Spleen (tissue), 11 donors: ENCODE measurements around the gene ZNF77. TPM values are rescaled to one million over a fixed set of nuclear protein-coding genes. Genes with fewer than 3 reads are reported as not detected.
"Not testable (repeated sequence)": the region's sequence is repeated elsewhere in the genome, so short reads cannot be mapped to it uniquely, and the experiment has no call there.

Experiments
- DNase-seq: peaks from one replicate; pipeline ENCODE4 v3.0.0-alpha.2; 2020
- H3K27ac ChIP-seq, 8 donors: fragments of 200-600 bp; sonication (generic) in 7 of 8; 1 replicate in 4 of 8; 2 replicates in 4 of 8; pipeline versions ENCODE4 v1.5.0 to v1.8.0; 2016 to 2021; ENCODE audit warnings: inconsistent platforms in 4 of 8, mild to moderate bottlenecking in 4 of 8, moderate library complexity in 1 of 8
- H3K27me3 ChIP-seq, 7 donors: fragments of 200-600 bp; sonication (generic) in 6 of 7; replicated peaks in 1 of 7; 1 replicate in 4 of 7; 2 replicates in 3 of 7; pipeline versions ENCODE4 v1.5.0 to v1.8.0; 2016 to 2021; ENCODE audit warnings: inconsistent platforms in 3 of 7, mild to moderate bottlenecking in 1 of 7
- H3K36me3 ChIP-seq, 6 donors: fragments of 200-600 bp; sonication (generic) in 5 of 6; 1 replicate in 4 of 6; 2 replicates in 2 of 6; pipeline versions ENCODE4 v1.5.0 to v1.8.0; 2016 to 2021; ENCODE audit warnings: inconsistent platforms in 2 of 6
- H3K4me1 ChIP-seq, 6 donors: fragments of 200-600 bp; sonication (generic) in 5 of 6; 1 replicate in 3 of 6; 2 replicates in 3 of 6; pipeline versions ENCODE4 v1.5.0 to v1.8.0; 2016 to 2021; ENCODE audit warnings: inconsistent platforms in 3 of 6
- H3K4me3 ChIP-seq, 8 donors: fragments of 200-600 bp; sonication (generic) in 7 of 8; 1 replicate in 4 of 8; 2 replicates in 4 of 8; pipeline versions ENCODE4 v1.5.0 to v1.8.0; 2016 to 2021; ENCODE audit warnings: inconsistent platforms in 4 of 8, mild to moderate bottlenecking in 4 of 8, moderate library complexity in 2 of 8
- H3K9me3 ChIP-seq, 8 donors: fragments of 200-600 bp; sonication (generic) in 7 of 8; 1 replicate in 4 of 8; 2 replicates in 4 of 8; pipeline versions ENCODE4 v1.5.0 to v1.8.0; 2016 to 2021; ENCODE audit warnings: inconsistent platforms in 4 of 8
- POLR2A ChIP-seq, 3 donors: fragments of 450-650 bp; IDR thresholded peaks; one replicate each; pipeline ENCODE4 v1.5.1; 2017; ENCODE audit warnings: antibody characterized with exemption in 3 of 3, mild to moderate bottlenecking in 1 of 3
- POLR2AphosphoS5 ChIP-seq, 3 donors: sonication (generic); formaldehyde crosslinking; IDR thresholded peaks; one replicate each; pipeline ENCODE4 v1.5.1; 2017; ENCODE audit warnings: antibody characterized with exemption in 3 of 3
- WGBS, 5 donors: extraction: QIAGEN DNeasy Blood & Tissue Kit in 3 of 5; methylation state at CpG; one replicate each; pipeline versions ENCODE4 v1.1.5 to v1.1.7; 2013 to 2018; 5-methylcytosine and 5-hydroxymethylcytosine counted together
- intact Hi-C: fragments of 100-400 bp; cut with DNase I; formaldehyde crosslinking; loops from one replicate; pipeline ENCODE4 v1.15.0; 2023; ENCODE audit warnings: low total_unique reads
- polyA plus RNA-seq, 3 donors: library from polyadenylated mRNA; stranded (reverse); fragments of 200-250 nt; gene quantifications; one replicate each; pipeline ENCODE4 v1.2.1, GENCODE V29; 2013
- total RNA-seq, 7 donors: library from RNA; depleted of rRNA in 3 of 7; stranded (reverse); fragments of >200 nt in 3 of 7; fragmentation: NEBNext Ultra II Directional in 4 of 7; extraction: Animal tissue kit (Norgen Biotek cat#: 25700) in 4 of 7; gene quantifications; one replicate each; pipeline versions ENCODE4 v1.1.0 to v1.2.1, GENCODE V29; 2016 to 2021
- TF ChIP-seq, protein P1 (sequence below), 11 experiments: fragments of 200-600 bp in 7 of 11; fragments of 450-650 bp in 4 of 11; sonication (generic) in 4 of 11; IDR thresholded peaks in 8 of 11; conservative IDR thresholded peaks in 3 of 11; 1 replicate in 7 of 11; 2 replicates in 4 of 11; pipeline versions ENCODE4 v1.4.0 to v1.8.0; 2016 to 2021; ENCODE audit warnings: antibody characterized with exemption in 11 of 11, inconsistent platforms in 4 of 11, mild to moderate bottlenecking in 1 of 11
- donor health status: healthy with polysubstance abuse.
- donor health status: DM: no; HTN: no; CAD: no; lungs with moderate emphysema.
- donor health status: DM: no; HTN: no; CAD: no.
- donor health status: Bipolar disorder and iron deficiency.
- donor health status: healthy.
- donor health status: DM: no; HTN: no; CAD: no.
- donor health status: DM: yes; HTN: yes; CAD: no.

The ZNF77 gene
- total and polyA plus RNA-seq, 10 donors = 2.2 to 7.5 (median 4.3) TPM

GRCh38 chr19:2949939-2950285 lies 5.1 kb upstream of the ZNF77 start:
- H3K9me3 ChIP-seq = no peaks in the 10 kb centered on the region
- 0 to 3% (median 1%) methylated on average over 10 to 11 of the region's 11 CpGs for WGBS, 5 donors
- H3K36me3 ChIP-seq = no peaks in the 10 kb centered on the region
- peak overlapping the region; percentile 55 to 94 (median 70) for H3K4me3 ChIP-seq
- intact Hi-C loops = no loop called here
- no peak for DNase-seq
- peak overlapping the region; percentile 86 to 98 (median 94) for H3K27ac ChIP-seq
- H3K4me1 ChIP-seq = peaks cover 10 to 35% (median 24%) of the 10 kb centered on the region in 6 donors
- no peaks in the 10 kb centered on the region for H3K27me3 ChIP-seq
- no peak for TF ChIP-seq POLR2A (IDR thresholded peaks at IDR 0.05)
- TF ChIP-seq POLR2AphosphoS5 (IDR thresholded peaks at IDR 0.05) = no peak
- TF ChIP-seq, protein P1, sequence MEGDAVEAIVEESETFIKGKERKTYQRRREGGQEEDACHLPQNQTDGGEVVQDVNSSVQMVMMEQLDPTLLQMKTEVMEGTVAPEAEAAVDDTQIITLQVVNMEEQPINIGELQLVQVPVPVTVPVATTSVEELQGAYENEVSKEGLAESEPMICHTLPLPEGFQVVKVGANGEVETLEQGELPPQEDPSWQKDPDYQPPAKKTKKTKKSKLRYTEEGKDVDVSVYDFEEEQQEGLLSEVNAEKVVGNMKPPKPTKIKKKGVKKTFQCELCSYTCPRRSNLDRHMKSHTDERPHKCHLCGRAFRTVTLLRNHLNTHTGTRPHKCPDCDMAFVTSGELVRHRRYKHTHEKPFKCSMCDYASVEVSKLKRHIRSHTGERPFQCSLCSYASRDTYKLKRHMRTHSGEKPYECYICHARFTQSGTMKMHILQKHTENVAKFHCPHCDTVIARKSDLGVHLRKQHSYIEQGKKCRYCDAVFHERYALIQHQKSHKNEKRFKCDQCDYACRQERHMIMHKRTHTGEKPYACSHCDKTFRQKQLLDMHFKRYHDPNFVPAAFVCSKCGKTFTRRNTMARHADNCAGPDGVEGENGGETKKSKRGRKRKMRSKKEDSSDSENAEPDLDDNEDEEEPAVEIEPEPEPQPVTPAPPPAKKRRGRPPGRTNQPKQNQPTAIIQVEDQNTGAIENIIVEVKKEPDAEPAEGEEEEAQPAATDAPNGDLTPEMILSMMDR (IDR thresholded peaks at IDR 0.05 in 8 of 11, conservative IDR thresholded peaks at IDR 0.05 in 3 of 11) = peak in 1 of 11 experiments; percentile 1

DNA sequence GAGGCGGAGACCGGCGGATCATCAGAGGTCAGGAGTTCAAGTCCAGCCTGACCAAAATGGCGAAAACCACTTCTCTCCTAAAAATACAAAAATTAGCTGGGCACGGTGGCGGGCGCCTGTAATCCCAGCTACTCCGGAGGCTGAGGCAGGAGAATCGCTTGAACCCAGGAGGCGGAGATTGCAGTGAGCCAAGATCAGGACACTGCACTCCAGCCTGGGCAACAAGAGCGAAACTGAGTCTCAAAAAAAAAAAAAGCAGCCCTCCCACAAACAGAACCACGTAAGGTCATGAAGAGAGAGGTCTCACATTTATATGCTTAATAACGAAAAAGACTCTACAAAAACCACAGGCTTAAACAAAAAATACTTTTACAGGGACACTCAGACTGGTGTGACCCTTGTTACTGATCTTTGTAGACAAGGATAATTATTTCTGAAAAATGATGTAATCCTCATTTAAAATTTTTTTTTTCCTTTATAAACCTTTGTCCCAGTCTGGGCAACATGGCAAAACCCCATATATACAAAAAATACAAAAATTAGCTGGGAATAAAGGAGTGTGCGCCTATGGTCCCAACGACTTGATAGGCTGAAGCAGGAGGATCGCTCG lies 909 bp upstream of the ZNF77 start:
- DNase-seq = no peak
- 44 to 56% (median 53%) methylated on average over 14 to 17 of the region's 17 CpGs for WGBS, 5 donors
- H3K27me3 ChIP-seq = no peaks in the 10 kb centered on the region
- peak overlapping the region; percentile 63 to 88 (median 80) for H3K4me3 ChIP-seq
- intact Hi-C loops = no loop called here
- no peak for TF ChIP-seq POLR2A (IDR thresholded peaks at IDR 0.05)
- TF ChIP-seq POLR2AphosphoS5 (IDR thresholded peaks at IDR 0.05) = no peak
- TF ChIP-seq, protein P1 (IDR thresholded peaks at IDR 0.05 in 8 of 11, conservative IDR thresholded peaks at IDR 0.05 in 3 of 11) = no peak
- peak overlapping the region; percentile 85 to 95 (median 92) for H3K27ac ChIP-seq
- no peaks in the 10 kb centered on the region for H3K36me3 ChIP-seq
- no peaks in the 10 kb centered on the region for H3K9me3 ChIP-seq
- H3K4me1 ChIP-seq = peaks cover 10 to 48% (median 34%) of the 10 kb centered on the region in 6 donors

GRCh38 chr19:2944403-2944774 lies 382 bp downstream of the ZNF77 start:
- intact Hi-C loops = no loop called here
- peak overlapping the region; percentile 63 to 88 (median 80) for H3K4me3 ChIP-seq
- no peaks in the 10 kb centered on the region for H3K27me3 ChIP-seq
- WGBS, 5 donors = 3 to 4% (median 4%) methylated on average over 23 of the region's 23 CpGs
- H3K9me3 ChIP-seq = no peaks in the 10 kb centered on the region
- H3K27ac ChIP-seq = peak overlapping the region; percentile 85 to 95 (median 92)
- TF ChIP-seq POLR2A (IDR thresholded peaks at IDR 0.05) = no peak
- TF ChIP-seq, protein P1 (IDR thresholded peaks at IDR 0.05 in 8 of 11, conservative IDR thresholded peaks at IDR 0.05 in 3 of 11) = no peak
- TF ChIP-seq POLR2AphosphoS5 (IDR thresholded peaks at IDR 0.05) = no peak
- no peak for DNase-seq
- peaks cover 0 to 6% (median 3%) of the 10 kb centered on the region in 6 donors for H3K36me3 ChIP-seq
- peaks cover 5 to 41% (median 27%) of the 10 kb centered on the region in 6 donors for H3K4me1 ChIP-seq

- no peaks in the 10 kb centered on the region for H3K9me3 ChIP-seq
- no peak for DNase-seq
- H3K27me3 ChIP-seq = no peaks in the 10 kb centered on the region
- H3K4me3 ChIP-seq = no peak overlapping the region
- H3K4me1 ChIP-seq = peaks cover 0 to 34% (median 20%) of the 10 kb centered on the region in 6 donors
- TF ChIP-seq POLR2AphosphoS5 (IDR thresholded peaks at IDR 0.05) (no peak), POLR2A (IDR thresholded peaks at IDR 0.05) (no peak)
- TF ChIP-seq, protein P1 (IDR thresholded peaks at IDR 0.05 in 8 of 11, conservative IDR thresholded peaks at IDR 0.05 in 3 of 11) = no peak
- peaks cover 0 to 19% (median 7%) of the 10 kb centered on the region in 6 donors for H3K36me3 ChIP-seq
- intact Hi-C loops = no loop called here
- H3K27ac ChIP-seq = no peak overlapping the region
- 62 to 91% (median 75%) methylated on average over 14 of the region's 14 CpGs for WGBS, 5 donors
Observed at GRCh38 chr19:2942928-2943640, 1.7 kb downstream of the ZNF77 start.

DNA sequence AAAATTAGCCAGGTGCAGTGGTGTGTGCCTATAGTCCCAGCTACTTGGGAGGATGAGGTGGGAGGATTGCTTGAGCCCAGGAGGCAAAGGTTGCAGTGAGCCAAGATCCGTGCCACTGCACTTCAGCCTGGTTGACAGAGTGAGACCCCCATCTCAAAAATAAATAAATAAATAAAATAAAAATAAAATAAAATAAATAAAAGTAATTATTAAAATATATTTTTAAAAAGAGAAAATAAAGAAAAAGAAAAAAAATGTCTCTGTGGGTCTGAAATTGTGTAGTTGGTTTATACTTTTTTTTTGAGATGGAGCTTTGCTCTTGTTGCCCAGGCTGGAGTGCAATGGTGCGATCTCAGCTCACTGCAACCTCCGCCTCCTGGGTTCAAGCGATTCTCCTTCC lies 8.9 kb downstream of the ZNF77 start:
- intact Hi-C loops, H3K4me3 ChIP-seq, H3K4me1 ChIP-seq, H3K27me3 ChIP-seq, H3K27ac ChIP-seq, DNase-seq: not testable (repeated sequence)
- Histone ChIP-seq H3K36me3 (peaks cover 17 to 89% (median 51%) of the 10 kb centered on the region in 6 donors), H3K9me3 (peaks cover 23 to 61% (median 54%) of the 10 kb centered on the region in 8 donors)
- 94 to 99% (median 97%) methylated on average over 4 of the region's 4 CpGs for WGBS, 5 donors
